ENCODE results near the gene C14orf93. TPM values are rescaled to one million over a fixed set of nuclear protein-coding genes. Genes with fewer than 3 reads are reported as not detected.
A peak's percentile ranks its signal among the peaks of the same experiment; 100 is the strongest.
"Not testable (repeated sequence)": the region's sequence is repeated elsewhere in the genome, so short reads cannot be mapped to it uniquely, and the experiment has no call there.

C14orf93 gene
- total RNA-seq, 2 experiments from 2014 or later = 11.4 to 11.6 TPM

DNA sequence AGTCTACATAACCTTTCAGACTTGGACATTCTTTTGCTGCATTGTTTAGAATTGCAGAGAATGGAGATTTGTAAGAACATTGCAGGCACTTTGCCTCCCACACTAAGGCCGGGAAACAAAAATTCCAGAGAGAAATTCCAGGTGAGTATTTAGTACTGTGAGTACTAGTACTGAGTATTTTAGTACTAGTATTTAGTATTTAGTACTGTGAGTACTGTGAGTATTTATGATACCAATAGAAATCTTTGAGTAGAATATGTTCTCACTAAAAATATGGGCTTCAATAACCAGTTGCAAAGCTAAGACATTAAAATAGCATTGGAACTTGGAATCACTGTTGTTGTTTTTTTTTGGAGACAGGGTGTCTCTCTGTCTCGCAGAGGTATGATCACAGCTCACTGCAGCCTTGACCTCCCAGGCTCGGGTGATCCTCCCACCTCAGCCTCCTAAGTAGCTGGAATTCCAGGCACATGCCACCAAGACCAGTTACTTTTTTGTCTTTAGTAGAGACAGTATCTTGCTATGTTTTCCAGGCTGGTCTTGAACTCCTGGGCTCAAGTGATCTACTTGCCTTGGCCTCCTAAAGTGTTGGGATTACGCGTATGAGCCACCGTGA is 47.8 kb downstream of the C14orf93 start:
- DNase-seq (no peak), ATAC-seq (ENCODE audit: low read depth) (no peak)
- POLR2A ChIA-PET = no interaction called here
- Mint-ChIP-seq H3K4me3 (no peak overlapping the region), H3K4me1 (peaks cover 4% of the 10 kb centered on the region), H3K27me3 (peaks cover 8% of the 10 kb centered on the region), H3K36me3 (no peaks in the 10 kb centered on the region), H3K9me3 (no peaks in the 10 kb centered on the region), H3K27ac (no peak overlapping the region)

DNA sequence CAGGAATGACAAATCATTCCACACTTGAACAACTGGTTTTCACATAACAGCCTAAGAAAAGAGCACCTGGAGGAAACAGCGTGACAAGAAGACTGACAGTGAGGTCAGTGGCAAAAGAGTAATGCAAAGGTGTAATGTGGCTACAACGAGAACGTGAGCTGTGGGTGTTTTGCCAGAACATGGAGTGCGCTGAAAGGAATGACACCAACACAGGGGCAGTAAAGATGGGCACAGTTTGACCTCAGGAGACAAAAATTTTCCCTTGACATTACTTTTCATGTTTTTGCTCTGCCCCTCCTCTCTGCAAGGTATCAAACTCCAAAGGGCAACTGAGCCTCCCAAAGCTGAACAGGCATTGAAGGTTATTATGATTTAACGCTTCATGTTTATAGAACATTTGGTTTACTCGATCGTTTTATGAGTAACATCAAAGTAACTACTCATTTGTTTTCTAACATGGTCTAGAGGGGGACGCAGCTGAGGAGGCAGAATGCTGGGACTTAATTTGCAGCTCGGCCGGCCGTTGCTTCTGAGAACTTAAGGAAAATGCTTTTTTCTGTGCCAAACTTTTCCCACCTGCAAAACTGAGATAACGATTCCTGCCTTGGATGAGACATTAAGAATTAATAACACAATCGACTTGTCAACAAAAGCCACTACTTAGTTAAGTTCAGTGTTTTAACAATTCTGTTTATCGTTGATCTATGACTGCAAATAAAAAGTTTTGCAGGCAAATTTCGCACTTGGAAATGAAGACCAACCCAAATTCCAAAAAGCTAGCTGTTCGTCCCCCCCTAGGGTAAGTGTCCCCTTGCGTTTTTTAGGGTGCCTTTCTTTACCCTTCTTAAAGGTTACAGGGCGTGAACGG is 54.0 kb downstream of the C14orf93 start:
- DNase-seq (no peak), ATAC-seq (ENCODE audit: low read depth) (no peak)
- Mint-ChIP-seq H3K27ac (peak overlapping the region; percentile 90), H3K36me3 (peaks cover 16% of the 10 kb centered on the region), H3K4me3 (peak overlapping the region; percentile 89), H3K4me1 (peaks cover 17% of the 10 kb centered on the region), H3K9me3 (no peaks in the 10 kb centered on the region), H3K27me3 (peaks cover 3% of the 10 kb centered on the region)
- POLR2A ChIA-PET = interaction anchor here (0.6 to 3.2 kb wide), 15 partner anchors 9 to 366 kb away, joined by 3 to 17 read pairs (median 5); partner anchors contain the start of genes ACIN1, AJUBA, C14orf119 and CDH24

GRCh38 chr14:22952418-22952817 is 57.5 kb downstream of the C14orf93 start:
- no peak overlapping the region for H3K27ac Mint-ChIP-seq
- no peak overlapping the region for H3K4me3 Mint-ChIP-seq
- no peak for DNase-seq
- no peak for ATAC-seq (ENCODE audit: low read depth)
- H3K27me3 Mint-ChIP-seq = no peaks in the 10 kb centered on the region
- H3K36me3 Mint-ChIP-seq = peaks cover 22% of the 10 kb centered on the region
- H3K4me1 Mint-ChIP-seq = peaks cover 13% of the 10 kb centered on the region
- POLR2A ChIA-PET = no interaction called here
- no peaks in the 10 kb centered on the region for H3K9me3 Mint-ChIP-seq

- Mint-ChIP-seq H3K4me1 (peaks cover 13% of the 10 kb centered on the region), H3K36me3 (peaks cover 27% of the 10 kb centered on the region)
- ATAC-seq (ENCODE audit: low read depth); H3K9me3 Mint-ChIP-seq; H3K27me3 Mint-ChIP-seq; H3K27ac Mint-ChIP-seq; DNase-seq; H3K4me3 Mint-ChIP-seq; POLR2A ChIA-PET: not testable (repeated sequence)
Measured at GRCh38 chr14:22951795-22952194, 58.1 kb downstream of the C14orf93 start.

GRCh38 chr14:22945642-22946041 is 64.3 kb downstream of the C14orf93 start:
- H3K9me3 Mint-ChIP-seq = no peaks in the 10 kb centered on the region
- no peak overlapping the region for H3K27ac Mint-ChIP-seq

GRCh38 chr14:22939684-22940083 is 70.3 kb downstream of the C14orf93 start:
- Mint-ChIP-seq H3K4me1 (no peaks in the 10 kb centered on the region), H3K36me3 (peaks cover 16% of the 10 kb centered on the region), H3K9me3 (no peaks in the 10 kb centered on the region), H3K27ac (no peak overlapping the region), H3K27me3 (no peaks in the 10 kb centered on the region), H3K4me3 (no peak overlapping the region)
- ATAC-seq (ENCODE audit: low read depth) (no peak), DNase-seq (no peak)
- POLR2A ChIA-PET = interaction anchor here (0.6 kb wide), 1 partner anchor 21 kb away, joined by 5 read pairs; no protein-coding TSS in a partner anchor

More at GRCh38 chr14:22945642-22946041, 64.3 kb downstream of the C14orf93 start:
- DNase-seq (no peak), ATAC-seq (ENCODE audit: low read depth) (no peak)
- Mint-ChIP-seq H3K4me3 (no peak overlapping the region), H3K4me1 (no peaks in the 10 kb centered on the region), H3K27me3 (no peaks in the 10 kb centered on the region), H3K36me3 (peaks cover 24% of the 10 kb centered on the region)
- POLR2A ChIA-PET = interaction anchor here (0.9 to 2.6 kb wide), 2 partner anchors 11 to 18 kb away, joined by 3 to 17 read pairs; partner anchors contain the start of gene HAUS4

Other genes starting within 250 kb of the C14orf93 start
- 100 to 1,000 TPM; 127 to 130 TPM for gene OXA1L, start 243.5 kb downstream of the C14orf93 start, total RNA-seq
- gene SLC7A7, start 194.7 kb downstream of the C14orf93 start, total RNA-seq = 1 to 10 TPM in 1 of 2 experiments, under 1 TPM in 1; 0.89 to 2.5 TPM
- gene MRPL52, start 180.3 kb downstream of the C14orf93 start, total RNA-seq = 10 to 100 TPM; 76.6 to 86.5 TPM
- gene MMP14, start 173.6 kb downstream of the C14orf93 start, total RNA-seq = 1 to 10 TPM; 3.1 to 4.9 TPM
- 10 to 100 TPM; 59.9 to 63.1 TPM for gene LRP10, start 138.4 kb downstream of the C14orf93 start, total RNA-seq
- gene REM2, start 126.9 kb downstream of the C14orf93 start, total RNA-seq = 1 to 10 TPM; 1.2 TPM
- gene RBM23, start 91.0 kb downstream of the C14orf93 start, total RNA-seq = 10 to 100 TPM; 91.7 to 98.0 TPM
- gene PRMT5, start 80.8 kb downstream of the C14orf93 start, total RNA-seq = 10 to 100 TPM; 35.7 to 40.1 TPM
- 10 to 100 TPM; 60.5 to 62.6 TPM for gene HAUS4, start 53.1 kb downstream of the C14orf93 start, total RNA-seq
- gene AJUBA, start 27.6 kb downstream of the C14orf93 start, total RNA-seq = 1 to 10 TPM in 1 of 2 experiments, under 1 TPM in 1; 0.97 to 1.3 TPM
- gene PSMB5, start 24.8 kb upstream of the C14orf93 start, total RNA-seq = 10 to 100 TPM; 49.0 to 54.5 TPM
- not detected for gene PSMB11, start 32.1 kb upstream of the C14orf93 start, total RNA-seq
- gene CDH24, start 47.4 kb upstream of the C14orf93 start, total RNA-seq = 1 to 10 TPM; 2.3 to 2.4 TPM
- 100 to 1,000 TPM; 212 to 214 TPM for gene ACIN1, start 85.0 kb upstream of the C14orf93 start, total RNA-seq
- 10 to 100 TPM; 46.6 to 47.4 TPM for gene C14orf119, start 85.4 kb upstream of the C14orf93 start, total RNA-seq
- not detected for gene CIROP, start 94.8 kb upstream of the C14orf93 start, total RNA-seq
- 1 to 10 TPM; 1.8 to 2.1 TPM for gene CEBPE, start 109.1 kb upstream of the C14orf93 start, total RNA-seq
- 1 to 10 TPM; 1.8 to 3.1 TPM for gene SLC7A8, start 173.5 kb upstream of the C14orf93 start, total RNA-seq
- gene RNF212B, start 227.8 kb upstream of the C14orf93 start, total RNA-seq = not detected

Measured in activated naive CD8-positive, alpha-beta T cell treated with anti-CD3 and anti-CD28 coated beads, Interleukin-2, amount 10 ng/mL, durations not matched to agents 7 days and 5 days (primary cell).